Endodermal cell (in vitro differentiated cells): ENCODE measurements around the gene MARK3. TPM values are rescaled to one million over a fixed set of nuclear protein-coding genes. Genes with fewer than 3 reads are reported as not detected.

Experiments
- DNase-seq: peaks from one replicate; pipeline ENCODE4 v3.0.0-alpha.2; 2017
- H3K27ac ChIP-seq: 2 replicates; pipeline ENCODE4 v1.5.1; 2013; ENCODE audit warnings: mild to moderate bottlenecking, low read depth, low read length, moderate library complexity
- H3K27me3 ChIP-seq: 2 replicates; pipeline ENCODE4 v1.6.1; 2013; ENCODE audit warnings: mild to moderate bottlenecking, low read length, moderate library complexity; ENCODE audit not compliant: insufficient read depth, control insufficient read depth, poor library complexity, severe bottlenecking
- H3K36me3 ChIP-seq: 2 replicates; pipeline ENCODE4 v1.7.0; 2013; ENCODE audit warnings: mild to moderate bottlenecking, low read length, moderate library complexity; ENCODE audit not compliant: control insufficient read depth, insufficient read depth
- H3K4me1 ChIP-seq: one replicate; pipeline ENCODE4 v1.7.0; 2013; ENCODE audit warnings: low read length; ENCODE audit not compliant: control insufficient read depth, insufficient read depth
- H3K4me3 ChIP-seq: 2 replicates; pipeline ENCODE4 v1.5.1; 2013; ENCODE audit warnings: mild to moderate bottlenecking, low read length, moderate library complexity
- H3K9ac ChIP-seq: 2 replicates; pipeline ENCODE4 v1.6.1; 2013; ENCODE audit warnings: mild to moderate bottlenecking, low read length, moderate library complexity; ENCODE audit not compliant: poor library complexity, severe bottlenecking; ENCODE audit errors: extremely low read depth
- H3K9me3 ChIP-seq: 2 replicates; pipeline ENCODE4 v1.6.1; 2013; ENCODE audit warnings: mild to moderate bottlenecking, low read length, moderate library complexity; ENCODE audit not compliant: control insufficient read depth
- H3K27ac Mint-ChIP-seq: 2 replicates; pipeline ENCODE4 v1.8.0; 2020; ENCODE audit warnings: mixed read lengths
- H3K27me3 Mint-ChIP-seq: 2 replicates; pipeline ENCODE4 v1.8.0; 2021; ENCODE audit warnings: mild to moderate bottlenecking, mixed read lengths; ENCODE audit not compliant: insufficient read depth
- H3K36me3 Mint-ChIP-seq: 2 replicates; pipeline ENCODE4 v1.8.0; 2020; ENCODE audit warnings: low read depth, mixed read lengths
- H3K4me1 Mint-ChIP-seq: 2 replicates; pipeline ENCODE4 v1.8.0; 2020; ENCODE audit warnings: mixed read lengths
- H3K4me3 Mint-ChIP-seq: 2 replicates; pipeline ENCODE4 v1.8.0; 2020; ENCODE audit warnings: mild to moderate bottlenecking, moderate library complexity, mixed read lengths
- H3K9me3 Mint-ChIP-seq: 2 replicates; pipeline ENCODE4 v1.8.0; 2020; ENCODE audit warnings: mild to moderate bottlenecking, mixed read lengths
- CTCF ChIP-seq: fragments of 200-600 bp; sonication (generic); conservative IDR thresholded peaks from 2 replicates; pipeline ENCODE4 v1.5.0; 2021; ENCODE audit warnings: antibody characterized with exemption, mild to moderate bottlenecking
- WGBS, 2 experiments: methylation state at CpG; one replicate each; pipeline versions ENCODE4 v1.1.5 to v1.1.7; 2013; ENCODE audit warnings: missing lambda C conversion rate in 2 of 2, mixed read lengths in 1 of 2; ENCODE audit not compliant: insufficient coverage in 1 of 2, insufficient read length in 1 of 2; 5-methylcytosine and 5-hydroxymethylcytosine counted together
- total RNA-seq, 2 donors: library from RNA; stranded (reverse); fragmentation: NEBNext Ultra II Directional in 1 of 2; extraction: Animal tissue kit (Norgen Biotek cat#: 25700) in 1 of 2; gene quantifications; 2 replicates in 1 of 2; 3 replicates in 1 of 2; pipeline ENCODE4 v1.2.1, GENCODE V29; 2021

The MARK3 gene
- total RNA-seq, 2 donors from 2014 or later: 95.8 to 106 TPM

- peaks cover 31% of the 10 kb centered on the region for H3K9me3 Mint-ChIP-seq
- Histone ChIP-seq H3K4me1 (no peaks in the 10 kb centered on the region), H3K9ac (no peak overlapping the region), H3K27me3 (no peaks in the 10 kb centered on the region), H3K36me3 (no peaks in the 10 kb centered on the region), H3K27ac (no peak overlapping the region), H3K4me3 (no peak overlapping the region), H3K9me3 (peaks cover 22% of the 10 kb centered on the region)
- TF ChIP-seq CTCF: no peak
- H3K4me1 Mint-ChIP-seq: no peaks in the 10 kb centered on the region
- no peak for DNase-seq
- H3K27me3 Mint-ChIP-seq: no peaks in the 10 kb centered on the region
- no peak overlapping the region for H3K27ac Mint-ChIP-seq
- H3K36me3 Mint-ChIP-seq: no peaks in the 10 kb centered on the region
- WGBS, 2 experiments: 89 to 91% methylated on average over 6 to 7 of the region's 7 CpGs
- no peak overlapping the region for H3K4me3 Mint-ChIP-seq
Observed at GRCh38 chr14:103360548-103360947, 24.7 kb upstream of the MARK3 start.

GRCh38 chr14:103361867-103362266 lies 23.3 kb upstream of the MARK3 start:
- Mint-ChIP-seq H3K4me3 (no peak overlapping the region), H3K27me3 (no peaks in the 10 kb centered on the region), H3K9me3 (peaks cover 31% of the 10 kb centered on the region), H3K27ac (no peak overlapping the region), H3K36me3 (no peaks in the 10 kb centered on the region), H3K4me1 (no peaks in the 10 kb centered on the region)
- no peak overlapping the region for H3K27ac ChIP-seq
- no peak overlapping the region for H3K4me3 ChIP-seq
- TF ChIP-seq CTCF: no peak
- H3K4me1 ChIP-seq: no peaks in the 10 kb centered on the region
- H3K9ac ChIP-seq: no peak overlapping the region
- no peaks in the 10 kb centered on the region for H3K27me3 ChIP-seq
- H3K36me3 ChIP-seq: no peaks in the 10 kb centered on the region
- H3K9me3 ChIP-seq: peaks cover 22% of the 10 kb centered on the region
- WGBS, 2 experiments: 84 to 87% methylated on average over 5 of the region's 5 CpGs
- DNase-seq: no peak

- H3K9ac ChIP-seq: no peak overlapping the region
- no peak for TF ChIP-seq CTCF
- H3K4me1 ChIP-seq: no peaks in the 10 kb centered on the region
- 70 to 97% methylated on average over 1 of the region's 1 CpG for WGBS, 2 experiments
- Mint-ChIP-seq H3K9me3 (peaks cover 31% of the 10 kb centered on the region), H3K4me1 (no peaks in the 10 kb centered on the region), H3K4me3 (no peak overlapping the region), H3K27me3 (no peaks in the 10 kb centered on the region), H3K27ac (no peak overlapping the region), H3K36me3 (no peaks in the 10 kb centered on the region)
- no peaks in the 10 kb centered on the region for H3K27me3 ChIP-seq
- H3K4me3 ChIP-seq: no peak overlapping the region
- no peak overlapping the region for H3K27ac ChIP-seq
- no peak for DNase-seq
- H3K36me3 ChIP-seq: no peaks in the 10 kb centered on the region
- peaks cover 22% of the 10 kb centered on the region for H3K9me3 ChIP-seq
Observed at GRCh38 chr14:103362780-103363179, 22.4 kb upstream of the MARK3 start.
